HG03575 (cell line): ENCODE measurements around the gene ABLIM1.

Experiments
- ATAC-seq: cut with Tn5 transposase; IDR thresholded peaks from one replicate; pipeline ENCODE4 v1.9.1; 2021; ENCODE audit not compliant: unreplicated experiment, insufficient number of reproducible peaks, low FRiP score; ENCODE audit errors: extremely low read depth

ABLIM1 gene

DNA sequence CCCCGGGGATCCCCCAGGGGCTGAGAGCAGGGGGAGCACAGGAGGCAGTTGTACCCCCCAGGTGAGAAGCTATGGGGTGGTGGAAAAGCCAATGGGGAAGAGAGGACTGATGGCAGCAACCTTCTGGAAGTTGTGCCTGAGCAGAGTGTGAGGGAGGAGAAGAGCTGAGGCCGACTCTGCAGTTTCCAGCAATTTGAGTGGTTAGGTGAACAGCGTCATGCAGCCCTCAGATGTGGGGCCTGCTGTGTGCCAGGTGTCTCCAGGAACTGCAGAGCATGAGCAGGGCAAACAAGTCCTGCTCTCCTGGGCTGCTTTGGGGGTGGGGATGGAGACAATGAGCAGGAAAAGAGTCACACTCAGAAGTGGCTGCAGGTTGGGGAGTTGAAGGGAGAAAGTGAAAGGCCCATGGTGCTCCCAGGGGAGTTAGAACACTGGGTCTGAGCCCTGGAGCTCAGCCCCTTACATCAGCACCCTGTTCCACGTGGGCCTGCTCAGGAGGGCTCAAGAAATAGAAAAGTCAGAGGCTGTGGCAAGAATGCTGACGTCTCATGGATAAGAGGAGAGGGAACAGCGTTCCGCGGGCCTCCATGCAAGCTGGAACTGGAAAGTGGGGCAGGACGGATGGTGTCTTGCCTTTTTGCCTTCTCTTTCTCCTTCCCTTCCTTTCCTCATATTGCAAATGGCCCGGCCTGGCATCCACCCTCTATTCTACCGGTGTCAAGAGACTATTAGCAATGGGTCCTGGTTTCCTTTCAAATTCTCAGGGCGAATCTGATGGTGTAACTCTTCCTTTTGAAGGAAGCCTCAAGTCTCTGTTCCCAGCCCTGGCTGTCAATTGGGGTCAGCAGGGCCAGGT lies 249.7 kb downstream of the ABLIM1 start:
- no peak for ATAC-seq

DNA sequence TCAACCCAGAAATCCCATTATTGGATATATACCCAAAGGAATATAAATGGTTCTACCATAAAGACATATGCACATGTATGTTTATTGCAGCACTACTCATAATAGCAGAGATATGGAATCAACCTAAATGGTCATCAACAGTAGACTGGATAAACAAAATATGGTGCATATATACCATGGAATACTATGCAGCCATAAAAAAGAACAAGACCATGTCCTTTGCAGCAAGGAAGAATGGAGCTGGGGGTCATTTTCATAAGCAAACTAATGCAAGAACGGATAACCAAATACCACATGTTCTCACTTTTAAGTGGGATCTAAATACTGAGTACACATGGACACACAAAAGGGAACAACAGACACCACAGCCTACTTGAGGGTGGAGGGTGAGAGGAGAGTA lies 251.6 kb downstream of the ABLIM1 start:
- no peak for ATAC-seq

DNA sequence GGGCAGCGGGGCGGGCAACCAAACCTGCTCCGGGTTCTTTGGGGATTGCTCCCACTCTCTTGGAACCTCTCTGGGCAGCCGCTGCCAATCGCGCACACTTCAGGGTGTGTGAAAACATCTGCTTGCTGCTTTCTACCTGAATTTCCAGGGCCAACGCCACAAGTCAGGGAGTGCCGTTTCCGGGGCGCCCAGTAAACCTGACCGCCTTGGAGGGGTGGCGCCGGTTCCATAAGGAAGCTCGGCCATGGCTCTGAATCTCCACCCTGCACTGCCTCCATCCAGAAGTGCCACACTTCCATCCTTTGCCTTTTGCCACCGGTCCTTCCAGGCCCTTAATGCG lies 253.1 kb downstream of the ABLIM1 start:
- no peak for ATAC-seq

DNA sequence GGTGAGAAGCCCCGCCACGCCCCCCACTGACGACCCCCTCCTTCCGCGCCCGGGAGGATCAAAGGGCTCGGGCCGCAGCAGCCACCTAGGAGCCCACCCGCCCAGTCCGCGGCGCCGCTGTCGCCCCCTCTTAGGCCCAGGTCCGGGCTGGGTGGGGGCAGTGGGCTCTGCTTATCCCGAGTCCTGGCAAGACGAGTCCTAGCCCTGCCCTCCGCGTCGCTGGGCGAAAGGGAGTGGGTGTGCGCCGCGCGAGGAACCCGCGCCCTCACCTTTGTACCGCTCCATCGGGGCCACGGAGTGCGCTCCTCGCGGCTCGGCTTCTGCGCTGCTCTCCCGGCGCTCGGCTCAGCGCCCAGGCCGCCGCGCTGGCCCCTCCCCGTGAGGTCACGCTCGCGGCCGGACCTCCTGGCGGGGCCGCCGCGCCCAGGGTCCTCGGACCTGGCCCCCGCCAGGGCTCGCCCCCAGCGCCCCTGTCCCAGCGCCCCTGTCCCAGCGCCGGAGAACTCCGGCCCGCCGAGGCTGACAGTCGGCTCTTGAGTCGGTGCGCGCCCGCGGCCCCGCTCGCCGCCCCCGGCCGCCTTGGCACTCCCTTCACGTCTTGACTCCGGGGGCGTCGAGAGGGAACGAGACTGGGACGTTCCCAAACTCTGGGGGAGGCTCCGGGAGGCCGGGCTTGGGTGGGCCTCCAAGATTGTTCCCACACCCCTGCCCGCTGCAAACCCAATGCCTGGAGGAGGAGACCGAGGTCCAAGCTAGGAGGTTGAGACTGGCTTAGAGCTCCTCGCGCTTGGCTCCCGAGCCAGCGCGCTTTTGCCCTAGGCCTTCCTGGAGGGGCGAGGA lies 253.7 kb downstream of the ABLIM1 start, which contains the start of gene AFAP1L2:
TSS of gene AFAP1L2 (minus strand) at position 332 of the 840 bp plus-strand sequence. CDS start at position 285, 47 bp downstream.
- ATAC-seq: no peak

DNA sequence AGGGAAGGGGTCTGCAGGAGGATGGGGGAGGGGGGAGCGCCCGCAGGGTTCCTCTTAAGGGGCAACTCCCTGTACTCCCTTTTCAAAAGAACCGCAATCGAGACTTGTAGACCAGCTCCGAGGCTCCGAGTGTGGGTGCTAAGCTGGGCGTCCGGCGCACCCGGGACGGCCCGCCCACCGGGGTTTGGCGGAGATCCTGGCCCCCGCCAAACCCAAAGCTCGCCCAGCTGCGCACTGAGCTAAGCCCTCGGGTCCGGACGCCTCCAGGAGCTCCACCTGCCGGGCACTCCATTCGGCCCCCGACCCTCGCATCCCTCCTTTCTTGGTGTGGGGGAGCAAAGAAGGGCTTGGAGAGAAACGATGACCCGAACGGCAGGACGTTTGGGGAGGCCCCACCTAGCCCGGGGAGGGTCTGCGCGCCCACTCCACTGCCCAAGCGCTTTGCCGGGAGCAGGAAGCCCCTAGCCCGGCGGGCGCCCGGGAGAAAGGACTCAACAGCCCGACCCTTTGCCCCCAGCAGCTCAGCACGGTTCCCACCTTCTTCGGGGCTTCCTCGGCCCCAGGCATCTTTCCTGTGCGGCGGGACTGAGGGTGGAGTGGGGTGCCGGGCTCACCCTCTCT lies 254.4 kb downstream of the ABLIM1 start:
- no peak for ATAC-seq

DNA sequence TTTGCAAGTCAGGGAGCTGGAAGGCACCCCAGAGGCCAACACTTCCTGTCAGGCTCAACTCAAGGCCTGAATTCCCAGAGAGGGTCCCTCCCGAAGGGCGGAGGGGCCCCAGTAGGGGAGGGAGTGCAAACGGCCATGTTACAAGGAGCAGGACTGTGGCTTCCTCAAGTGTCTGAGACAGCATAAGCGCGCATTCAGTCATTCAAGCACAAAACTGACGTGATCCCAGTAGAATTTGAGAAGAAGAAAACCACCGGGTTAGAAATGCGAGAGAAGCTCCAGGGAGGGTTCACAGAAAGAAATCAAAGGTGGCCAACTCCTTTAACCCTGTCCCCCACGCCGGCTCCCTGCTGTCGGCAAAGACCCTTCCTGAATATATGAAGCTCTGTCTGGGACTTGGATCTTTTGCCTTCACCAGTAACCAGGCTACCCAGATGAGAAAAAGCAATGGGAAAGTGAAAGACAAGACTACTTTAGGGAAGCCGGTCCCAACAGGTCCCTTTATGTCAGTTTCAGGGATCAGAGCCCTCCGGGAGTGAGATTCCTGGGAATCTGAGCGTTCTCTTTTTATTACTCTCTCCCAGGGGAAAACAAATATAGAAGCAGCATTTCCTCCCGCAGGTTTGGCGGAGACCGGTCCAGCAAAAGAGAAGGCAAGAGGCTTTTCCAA lies 255.1 kb downstream of the ABLIM1 start:
- no peak for ATAC-seq

DNA sequence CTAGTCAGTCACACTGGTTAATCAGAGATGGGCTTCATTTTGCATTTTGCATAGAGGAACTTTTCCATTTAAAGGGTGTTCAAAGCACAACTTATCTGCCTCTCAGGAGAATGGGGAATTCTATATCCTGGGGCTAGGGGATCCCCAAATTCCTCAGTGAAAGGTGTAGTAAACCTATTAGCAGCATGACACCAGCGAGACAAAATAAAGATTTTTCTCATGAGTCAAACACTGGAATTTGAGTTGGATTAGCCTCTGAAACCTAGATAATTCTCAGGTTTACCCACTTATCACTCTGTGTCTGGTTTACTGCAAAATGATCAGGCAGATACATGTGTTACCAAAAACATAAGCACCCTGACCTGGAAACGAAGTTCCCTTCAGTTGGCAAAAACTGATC lies 255.8 kb downstream of the ABLIM1 start:
- ATAC-seq: no peak

DNA sequence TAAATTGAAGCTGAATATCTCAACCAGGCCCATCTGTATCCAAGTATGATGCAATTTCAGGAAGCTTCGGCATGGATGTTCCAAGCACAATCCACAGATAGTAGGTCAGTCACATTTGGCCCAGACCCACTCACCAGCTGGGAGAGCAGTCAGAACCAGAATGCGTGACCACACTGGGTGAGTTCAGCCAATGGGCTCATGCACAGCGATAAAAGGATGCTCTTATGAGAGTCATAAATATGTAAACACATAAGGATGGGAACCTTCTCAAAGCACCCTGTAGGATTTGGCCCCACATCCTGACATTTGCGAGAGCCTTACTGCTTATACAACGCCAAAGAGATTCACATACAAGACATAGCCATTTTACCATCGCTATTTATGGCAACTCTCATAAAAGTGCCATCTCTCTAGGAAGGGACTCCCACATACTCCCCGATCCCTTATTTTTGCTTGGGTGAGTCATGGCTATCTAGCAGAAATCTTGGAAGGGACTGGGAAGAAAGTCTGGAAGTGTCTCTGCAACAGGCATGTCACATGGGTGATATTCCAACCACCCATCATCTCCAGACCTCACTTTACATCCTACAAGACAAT lies 256.8 kb downstream of the ABLIM1 start:
- no peak for ATAC-seq

DNA sequence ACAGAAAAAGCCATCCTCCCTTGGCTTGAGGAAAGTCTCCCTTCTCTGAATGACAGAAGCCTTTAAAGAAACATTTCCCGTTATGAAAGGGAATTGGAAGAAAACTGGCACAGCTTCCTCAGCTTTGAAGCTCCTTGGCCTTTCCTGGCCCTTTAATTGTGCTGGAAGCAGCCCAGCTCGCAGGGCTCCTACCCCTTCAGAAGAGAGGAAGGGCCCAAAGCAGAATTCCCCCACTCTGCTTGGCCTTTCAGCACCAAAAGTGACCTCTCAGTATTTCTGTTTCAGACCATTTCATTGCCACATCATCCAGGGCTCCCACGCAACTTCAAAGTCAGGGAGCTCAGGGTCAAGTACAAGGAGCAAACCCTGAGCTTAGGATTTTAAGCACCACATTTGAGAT lies 258.0 kb downstream of the ABLIM1 start:
- no peak for ATAC-seq

DNA sequence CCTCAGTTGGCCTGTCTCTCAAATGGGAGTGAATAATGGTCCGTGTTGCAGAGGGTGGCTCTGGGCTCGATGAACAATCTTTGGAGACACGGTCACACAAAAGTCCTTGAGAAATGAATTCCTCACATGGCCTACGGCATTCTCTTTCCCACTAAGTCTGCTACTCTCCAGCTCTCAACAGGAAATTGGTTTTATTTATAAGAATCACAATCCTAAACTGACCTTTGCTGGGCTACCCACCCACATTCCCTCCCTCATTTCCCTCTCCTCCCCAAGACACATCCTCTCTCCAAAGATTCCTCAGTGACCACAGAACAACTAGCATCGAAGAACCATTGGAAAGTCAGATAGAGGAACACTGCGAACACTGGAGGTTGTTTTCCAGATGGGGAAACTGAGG lies 258.5 kb downstream of the ABLIM1 start:
- no peak for ATAC-seq

DNA sequence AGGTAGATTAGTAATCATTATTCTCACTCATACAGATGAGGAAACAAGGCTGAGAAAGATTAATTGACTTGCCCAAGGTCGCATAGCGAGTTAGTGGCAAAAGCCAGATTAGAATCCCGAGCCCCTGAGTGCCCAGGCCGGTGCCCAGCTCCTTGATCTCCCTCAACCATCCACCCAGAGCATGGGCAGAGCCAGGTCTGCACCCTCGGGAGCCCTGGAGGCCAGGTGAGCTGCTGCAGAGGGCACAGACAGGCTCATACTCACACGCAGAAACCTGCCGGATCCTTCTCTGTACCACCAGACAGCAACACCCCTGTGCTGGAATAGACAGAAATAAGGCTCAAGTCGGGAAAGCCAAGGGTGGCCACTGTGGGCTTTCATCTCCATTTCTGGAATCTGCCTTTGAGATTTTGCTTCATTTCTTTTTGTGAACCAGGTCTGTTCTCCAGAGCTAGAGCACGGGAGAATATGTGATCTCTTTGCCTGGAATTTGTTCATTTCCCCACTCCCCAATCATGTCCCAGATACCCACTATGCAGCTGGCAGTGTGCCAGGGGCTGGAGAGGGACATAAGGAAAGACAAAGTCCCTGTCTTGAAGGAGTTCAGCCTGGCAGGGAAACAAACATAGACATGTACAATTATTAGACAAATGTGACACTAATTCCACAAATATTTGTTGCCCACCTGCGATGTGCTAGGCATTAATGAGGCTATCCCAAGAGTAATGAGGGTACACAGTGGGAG lies 259.3 kb downstream of the ABLIM1 start:
- no peak for ATAC-seq

DNA sequence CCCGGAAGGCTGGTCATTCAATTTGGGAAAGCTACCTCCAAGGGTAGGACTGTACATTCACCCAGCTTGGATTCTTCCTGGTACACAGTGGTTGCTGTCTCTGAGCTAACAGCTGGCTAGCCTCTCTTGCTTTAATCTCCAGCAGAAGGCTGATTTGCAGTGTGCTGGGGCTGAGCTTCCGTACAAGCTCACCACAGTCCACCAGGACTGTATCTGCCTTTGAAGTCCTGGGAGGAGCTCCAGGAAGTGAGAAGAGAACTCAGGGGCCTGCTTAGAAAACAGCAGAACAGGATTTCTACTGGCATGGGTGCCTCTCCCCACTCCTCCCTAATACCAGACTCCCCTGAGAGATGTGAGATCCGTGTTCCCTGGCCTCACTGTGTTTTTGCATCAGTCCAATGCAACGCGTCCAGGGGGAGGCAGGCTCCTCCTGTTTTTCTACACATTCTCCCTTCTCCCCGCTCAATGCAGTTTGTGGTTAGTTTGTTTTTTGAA lies 260.4 kb downstream of the ABLIM1 start:
- no peak for ATAC-seq

DNA sequence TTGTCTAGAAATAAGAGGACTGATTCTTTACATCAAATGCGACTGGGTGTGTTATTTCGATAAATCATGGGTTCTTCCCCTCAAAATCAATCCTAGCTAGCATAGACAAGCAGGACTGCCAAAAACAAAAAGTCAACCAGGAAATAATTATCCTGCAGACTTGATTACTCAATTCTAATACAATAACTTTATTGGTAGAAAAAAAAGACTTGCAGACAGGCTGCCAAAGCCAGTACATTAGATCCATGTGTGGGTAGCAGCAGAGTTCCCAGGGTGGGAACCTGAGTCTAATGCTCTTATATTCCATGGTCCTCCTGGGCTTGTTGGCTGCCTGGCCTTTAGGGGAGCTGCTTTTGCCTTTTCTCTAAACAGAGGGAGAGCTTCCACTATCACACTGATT lies 261.6 kb downstream of the ABLIM1 start:
- no peak for ATAC-seq

DNA sequence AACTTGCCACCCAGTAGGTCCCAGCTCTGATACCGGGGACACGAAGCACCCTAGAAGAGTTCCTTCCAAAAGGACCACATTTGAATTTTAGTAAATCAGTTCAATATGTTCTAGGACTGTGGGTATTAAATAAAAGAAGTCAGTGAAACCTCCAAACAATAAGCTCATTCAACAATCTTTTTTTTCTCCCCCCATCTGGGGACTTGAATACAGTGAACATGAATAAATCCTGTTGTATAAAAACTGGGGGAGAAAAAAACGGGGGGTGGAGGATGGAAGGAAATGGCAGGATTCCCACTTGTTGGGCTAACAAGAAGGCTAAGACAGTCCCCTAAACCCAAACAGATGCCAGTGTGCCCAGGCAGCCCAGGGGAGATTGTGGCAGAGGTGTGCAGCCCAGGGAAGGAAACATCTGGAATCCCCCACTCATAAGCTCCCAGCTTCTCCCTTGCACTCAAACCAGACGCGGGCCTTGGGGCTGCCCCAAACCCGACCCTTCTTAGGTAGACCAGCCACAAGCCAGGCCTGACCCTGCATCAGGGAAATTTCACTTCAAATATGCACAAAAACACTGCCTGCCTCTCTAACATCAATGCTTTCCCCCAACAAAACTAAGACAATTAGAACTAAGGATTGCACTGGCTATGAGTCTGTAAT lies 262.6 kb downstream of the ABLIM1 start:
- ATAC-seq: no peak

DNA sequence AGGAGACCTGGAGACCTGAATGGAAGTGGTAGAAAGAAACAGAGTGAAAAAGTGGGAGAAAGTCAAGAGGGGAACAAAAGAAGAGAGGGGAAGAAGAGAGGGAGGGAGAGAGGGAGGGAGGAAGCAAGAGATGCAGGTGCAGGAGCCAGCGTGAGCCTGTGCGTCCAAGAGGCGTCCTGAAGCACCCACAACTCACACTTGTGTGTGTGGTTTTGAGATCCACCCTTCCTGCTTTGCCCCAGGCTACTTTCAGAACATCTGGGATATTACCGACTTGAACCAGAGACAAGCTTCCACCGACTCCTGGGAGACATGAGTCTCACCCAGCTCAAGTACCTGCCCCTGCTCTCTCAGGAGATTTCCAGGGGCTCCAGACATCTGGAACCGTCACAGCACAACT lies 263.5 kb downstream of the ABLIM1 start:
- ATAC-seq: no peak

DNA sequence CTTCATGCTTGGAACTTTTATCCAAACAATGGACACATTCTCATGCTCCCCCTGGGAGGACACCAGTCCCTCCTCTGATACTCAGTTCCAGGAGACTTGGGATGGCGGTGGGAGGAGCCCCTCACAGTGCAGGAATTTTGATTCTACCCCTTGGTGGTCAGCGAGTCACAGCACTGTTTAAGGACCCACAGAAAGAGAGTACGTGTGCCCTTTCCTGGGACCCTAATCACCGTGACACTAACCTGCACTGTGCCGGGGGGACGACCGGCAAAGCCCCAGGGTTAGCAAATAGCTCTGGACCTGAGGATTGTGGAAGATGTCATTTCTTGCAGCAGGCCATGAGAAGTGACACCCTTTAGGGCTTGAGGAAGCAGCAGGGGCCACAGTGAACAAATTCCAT lies 264.2 kb downstream of the ABLIM1 start:
- no peak for ATAC-seq

DNA sequence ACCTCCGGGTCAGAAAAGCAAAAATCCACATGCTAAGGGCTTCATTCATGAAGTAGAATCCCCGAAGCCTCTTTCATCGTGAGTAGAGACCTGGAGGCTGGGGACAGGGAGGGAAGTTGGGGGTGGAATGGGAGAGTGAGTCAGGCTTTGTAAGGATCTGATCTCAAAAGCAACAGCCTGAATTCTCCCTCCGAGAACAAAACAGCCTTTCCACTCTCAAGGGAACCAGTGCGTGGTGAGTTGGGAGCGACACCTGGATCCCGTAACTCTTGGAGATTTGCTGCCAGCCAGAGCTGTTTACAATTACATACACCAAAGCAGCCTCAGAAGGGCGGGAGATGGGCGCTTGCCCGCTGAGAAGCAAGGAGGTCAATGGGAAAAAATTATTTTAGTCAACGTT lies 264.6 kb downstream of the ABLIM1 start:
- ATAC-seq: no peak
